K562 (cell line): Measurements from ENCODE around the gene LRP2. TPM values are rescaled to one million over a fixed set of nuclear protein-coding genes. Genes with fewer than 3 reads are reported as not detected.

ENCODE experiments used
- CLOCK ChIP-seq: fragments of 250-450 bp; sonication (Bioruptor Pico); IDR thresholded peaks from 2 replicates; pipeline ENCODE4 v1.4.0; 2020; ENCODE audit warnings: mild to moderate bottlenecking, moderate library complexity, borderline replicate concordance
- CTBP1 ChIP-seq: fragments of 450-650 bp; IDR thresholded peaks from 2 replicates; pipeline ENCODE4 v1.6.1; 2016; ENCODE audit warnings: borderline replicate concordance
- OTX1 ChIP-seq: fragments of 450-650 bp; formaldehyde crosslinking; IDR thresholded peaks from 2 replicates; pipeline ENCODE4 v1.4.0; 2022; ENCODE audit warnings: mild to moderate bottlenecking
- POLR2AphosphoS5 ChIP-seq: IDR thresholded peaks from 2 replicates; pipeline ENCODE4 v1.6.1; 2011; ENCODE audit warnings: mild to moderate bottlenecking, low read depth, low read length, moderate library complexity; ENCODE audit not compliant: control insufficient read depth, insufficient read depth
- POLR2B ChIP-seq: fragments of 450-650 bp; IDR thresholded peaks from 2 replicates; pipeline ENCODE4 v1.6.1; 2018; ENCODE audit warnings: low read depth; ENCODE audit not compliant: partially characterized antibody
- RFX7 ChIP-seq: fragments of 250-450 bp; sonication (Bioruptor Pico); IDR thresholded peaks from 2 replicates; pipeline ENCODE4 v1.5.1; 2021; ENCODE audit warnings: mild to moderate bottlenecking
- SIN3B ChIP-seq: fragments of 450-650 bp; IDR thresholded peaks from 2 replicates; pipeline ENCODE4 v1.6.1; 2017; ENCODE audit warnings: low read depth, mild to moderate bottlenecking, moderate library complexity
- TCFL5 ChIP-seq: fragments of 250-450 bp; sonication (Bioruptor Pico); conservative IDR thresholded peaks from 2 replicates; pipeline ENCODE4 v1.6.1; 2021; ENCODE audit warnings: mild to moderate bottlenecking, moderate library complexity, matching md5 sums
- ZHX1 ChIP-seq: fragments of 150-350 bp; conservative IDR thresholded peaks from 2 replicates; pipeline ENCODE4 v1.6.1; 2014; ENCODE audit warnings: low read length
- polyA plus RNA-seq, 8 experiments: library from polyadenylated mRNA; depleted of rRNA in 4 of 8; stranded (reverse) in 5 of 8; unstranded in 3 of 8; fragments of >200 nt; fragmentation: Nextera tagmentation in 2 of 8; fragmentation: Illumina TruSeq in 1 of 8; extraction: Ambion mirVana in 2 of 8; extraction: Trizol in 1 of 8; gene quantifications; 2 replicates each; pipeline versions ENCODE4 v1.2.1 to v1.2.3, GENCODE V29; 2011 to 2014; ENCODE audit warnings: inconsistent platforms in 1 of 8, missing spikeins in 1 of 8
- total RNA-seq, 7 experiments: library from RNA; depleted of rRNA in 6 of 7; stranded (reverse); fragments of >200 nt in 6 of 7; fragmentation: Illumina TruSeq in 2 of 7; extraction: Trizol in 2 of 7; gene quantifications; 2 replicates each; pipeline versions ENCODE4 v1.2.1 to v1.2.3, GENCODE V29; 2011 to 2021; ENCODE audit warnings: low replicate concordance in 1 of 7
- TF ChIP-seq, protein P1 (sequence below): sonication (generic); formaldehyde crosslinking; IDR thresholded peaks from 2 replicates; pipeline ENCODE4 v1.8.0; 2022; ENCODE audit warnings: mild to moderate bottlenecking, missing genetic modification reagents, borderline replicate concordance
- TF ChIP-seq, protein P2 (sequence below): fragments of 450-650 bp; formaldehyde crosslinking; IDR thresholded peaks from 2 replicates; pipeline ENCODE4 v1.4.0; 2022; ENCODE audit warnings: mild to moderate bottlenecking, moderate library complexity
- TF ChIP-seq, protein P3 (sequence below): fragments of 250-450 bp; sonication (Bioruptor Pico); IDR thresholded peaks from 2 replicates; pipeline ENCODE4 v1.5.0; 2021; ENCODE audit warnings: mild to moderate bottlenecking, moderate library complexity
- TF ChIP-seq, protein P4 (sequence below): fragments of 450-650 bp; IDR thresholded peaks from one replicate; pipeline ENCODE4 v1.6.1; 2018; ENCODE audit warnings: mild to moderate bottlenecking, moderate library complexity; ENCODE audit not compliant: partially characterized antibody

LRP2 gene
- total and polyA plus RNA-seq, 9 of the 15 experiments (the other 6 are each of a cell fraction or from before 2014, with no cell fraction given): 0.04 to 0.18 (median 0.11) TPM; not detected in 1

- TF ChIP-seq, protein P1, sequence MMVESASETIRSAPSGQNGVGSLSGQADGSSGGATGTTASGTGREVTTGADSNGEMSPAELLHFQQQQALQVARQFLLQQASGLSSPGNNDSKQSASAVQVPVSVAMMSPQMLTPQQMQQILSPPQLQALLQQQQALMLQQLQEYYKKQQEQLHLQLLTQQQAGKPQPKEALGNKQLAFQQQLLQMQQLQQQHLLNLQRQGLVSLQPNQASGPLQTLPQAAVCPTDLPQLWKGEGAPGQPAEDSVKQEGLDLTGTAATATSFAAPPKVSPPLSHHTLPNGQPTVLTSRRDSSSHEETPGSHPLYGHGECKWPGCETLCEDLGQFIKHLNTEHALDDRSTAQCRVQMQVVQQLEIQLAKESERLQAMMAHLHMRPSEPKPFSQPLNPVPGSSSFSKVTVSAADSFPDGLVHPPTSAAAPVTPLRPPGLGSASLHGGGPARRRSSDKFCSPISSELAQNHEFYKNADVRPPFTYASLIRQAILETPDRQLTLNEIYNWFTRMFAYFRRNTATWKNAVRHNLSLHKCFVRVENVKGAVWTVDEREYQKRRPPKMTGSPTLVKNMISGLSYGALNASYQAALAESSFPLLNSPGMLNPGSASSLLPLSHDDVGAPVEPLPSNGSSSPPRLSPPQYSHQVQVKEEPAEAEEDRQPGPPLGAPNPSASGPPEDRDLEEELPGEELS: no peak
- TF ChIP-seq RFX7 (CRISPR knock-in tag): no peak
- no peak for TF ChIP-seq TCFL5 (CRISPR knock-in tag)
- no peak for TF ChIP-seq ZHX1
- TF ChIP-seq CLOCK (CRISPR knock-in tag): no peak
- TF ChIP-seq, protein P2, sequence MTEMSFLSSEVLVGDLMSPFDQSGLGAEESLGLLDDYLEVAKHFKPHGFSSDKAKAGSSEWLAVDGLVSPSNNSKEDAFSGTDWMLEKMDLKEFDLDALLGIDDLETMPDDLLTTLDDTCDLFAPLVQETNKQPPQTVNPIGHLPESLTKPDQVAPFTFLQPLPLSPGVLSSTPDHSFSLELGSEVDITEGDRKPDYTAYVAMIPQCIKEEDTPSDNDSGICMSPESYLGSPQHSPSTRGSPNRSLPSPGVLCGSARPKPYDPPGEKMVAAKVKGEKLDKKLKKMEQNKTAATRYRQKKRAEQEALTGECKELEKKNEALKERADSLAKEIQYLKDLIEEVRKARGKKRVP (CRISPR knock-in tag): no peak
- TF ChIP-seq POLR2B: no peak
- peak; percentile 25; the same call in 1 of the 2 replicates for TF ChIP-seq POLR2AphosphoS5
- TF ChIP-seq, protein P3, sequence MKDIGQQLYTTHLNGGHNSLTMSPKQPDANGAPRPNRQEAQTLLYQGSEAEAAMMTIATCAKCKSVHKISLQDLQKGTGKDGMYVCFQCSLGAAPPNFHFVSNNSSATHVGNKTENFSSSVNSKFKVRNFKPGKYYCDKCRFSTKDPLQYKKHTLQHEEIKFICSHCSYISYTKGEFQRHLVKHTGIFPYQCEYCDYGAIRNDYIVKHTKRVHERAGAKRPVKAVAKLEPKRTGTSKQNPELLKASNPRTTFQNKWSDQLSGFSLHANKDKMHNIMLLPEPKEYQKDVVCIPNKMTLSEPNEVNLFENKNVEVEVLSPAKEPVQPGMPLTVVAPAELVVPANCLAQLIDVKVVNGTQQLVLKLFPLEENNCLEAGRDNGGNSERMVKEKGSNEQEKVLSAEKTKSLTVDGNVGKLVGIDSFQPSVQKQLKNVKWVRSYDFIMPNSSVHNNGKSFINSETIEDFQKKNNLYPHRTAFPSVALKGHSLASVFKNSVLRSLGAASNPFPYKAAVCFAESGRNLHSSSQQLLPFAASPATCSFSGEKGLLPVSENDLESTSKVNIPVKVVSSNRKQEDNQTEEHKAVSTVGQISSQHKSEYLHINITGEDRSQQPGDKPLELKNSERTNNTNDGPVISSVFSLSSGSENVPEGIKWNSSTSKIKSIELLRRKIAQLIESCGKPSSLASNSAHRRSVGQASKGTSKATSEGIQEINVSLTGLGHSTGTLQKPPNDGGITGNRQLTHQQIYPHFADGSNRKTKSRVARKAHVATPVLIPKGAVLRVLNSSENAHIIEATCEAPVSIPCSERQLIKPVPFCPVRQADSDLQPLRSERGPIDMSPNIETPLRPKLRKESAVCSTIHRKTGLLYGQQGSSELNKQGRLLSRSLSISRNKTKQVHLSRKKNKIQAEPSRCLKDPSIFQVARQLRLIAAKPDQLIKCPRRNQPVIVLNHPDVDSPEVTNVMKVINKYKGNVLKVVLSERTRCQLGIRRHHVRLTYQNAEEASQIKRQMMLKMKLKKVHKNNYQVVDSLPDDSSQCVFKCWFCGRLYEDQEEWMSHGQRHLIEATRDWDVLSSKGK (CRISPR knock-in tag): no peak
- peak; percentile 31; the same call in 1 of the 2 replicates for TF ChIP-seq CTBP1
- TF ChIP-seq, protein P4, sequence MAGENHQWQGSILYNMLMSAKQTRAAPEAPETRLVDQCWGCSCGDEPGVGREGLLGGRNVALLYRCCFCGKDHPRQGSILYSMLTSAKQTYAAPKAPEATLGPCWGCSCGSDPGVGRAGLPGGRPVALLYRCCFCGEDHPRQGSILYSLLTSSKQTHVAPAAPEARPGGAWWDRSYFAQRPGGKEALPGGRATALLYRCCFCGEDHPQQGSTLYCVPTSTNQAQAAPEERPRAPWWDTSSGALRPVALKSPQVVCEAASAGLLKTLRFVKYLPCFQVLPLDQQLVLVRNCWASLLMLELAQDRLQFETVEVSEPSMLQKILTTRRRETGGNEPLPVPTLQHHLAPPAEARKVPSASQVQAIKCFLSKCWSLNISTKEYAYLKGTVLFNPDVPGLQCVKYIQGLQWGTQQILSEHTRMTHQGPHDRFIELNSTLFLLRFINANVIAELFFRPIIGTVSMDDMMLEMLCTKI: no peak
- no peak for TF ChIP-seq SIN3B
- no peak for TF ChIP-seq OTX1
Observed at GRCh38 chr2:169190197-169190775, 172.0 kb downstream of the LRP2 start (continued).
